ENCODE measurements around the gene CUTC. TPM values are rescaled to one million over a fixed set of nuclear protein-coding genes. Genes with fewer than 3 reads are reported as not detected.

CUTC gene
- total RNA-seq, 1 experiment from 2014 or later = 51.7 TPM

Other genes starting within 250 kb of the CUTC start
- gene NKX2-3, start 199.3 kb upstream of the CUTC start, total RNA-seq (2014; rRNA removed; shearing (Covaris generic)) = 0.25 and 0.32 TPM in 2 replicates
- gene SLC25A28, start 111.8 kb upstream of the CUTC start, total RNA-seq (2014; rRNA removed; shearing (Covaris generic)) = 14.3 and 14.6 TPM in 2 replicates
- 14.8 and 17.6 TPM in 2 replicates for gene ENTPD7, start 72.7 kb upstream of the CUTC start, total RNA-seq (2014; rRNA removed; shearing (Covaris generic))
- 49.4 and 56.5 TPM in 2 replicates for gene COX15, start 107 bp upstream of the CUTC start, total RNA-seq (2014; rRNA removed; shearing (Covaris generic))
- 191 and 232 TPM in 2 replicates for gene ABCC2, start 50.4 kb downstream of the CUTC start, total RNA-seq (2014; rRNA removed; shearing (Covaris generic))

All from NCI-H460 (cell line).